ENCODE results near the gene MED12L. TPM values are rescaled to one million over a fixed set of nuclear protein-coding genes. Genes with fewer than 3 reads are reported as not detected.

The MED12L gene
- total and polyA plus RNA-seq, 9 donors = 2.6 to 11.7 (median 6.8) TPM

- Histone ChIP-seq H3K4me1 (ENCODE audit: control insufficient read depth, insufficient read depth, low read length) (peaks cover 7% of the 10 kb centered on the region), H3K27ac (ENCODE audit: low read length) (no peak overlapping the region), H3K36me3 (ENCODE audit: control insufficient read depth, insufficient read depth, low read length) (no peaks in the 10 kb centered on the region), H3K27me3 (ENCODE audit: control insufficient read depth, insufficient read depth, low read length) (peaks cover 10% of the 10 kb centered on the region), H3K4me3 (ENCODE audit: low read length) (no peak overlapping the region), H3K9me3 (replicated peaks; ENCODE audit: control insufficient read depth, low read depth, low read length) (no peaks in the 10 kb centered on the region)
- 24% methylated on average over 2 of the region's 3 CpGs for WGBS (ENCODE audit: insufficient coverage)
- DNase-seq = peak; percentile 46
Measured at GRCh38 chr3:151459358-151459757, 373.9 kb downstream of the MED12L start.

GRCh38 chr3:151460228-151460627, 374.8 kb downstream of the MED12L start:
- Histone ChIP-seq H3K4me1 (ENCODE audit: control insufficient read depth, insufficient read depth, low read length) (peaks cover 7% of the 10 kb centered on the region), H3K27me3 (ENCODE audit: control insufficient read depth, insufficient read depth, low read length) (peaks cover 10% of the 10 kb centered on the region), H3K27ac (ENCODE audit: low read length) (no peak overlapping the region), H3K36me3 (ENCODE audit: control insufficient read depth, insufficient read depth, low read length) (no peaks in the 10 kb centered on the region), H3K9me3 (replicated peaks; ENCODE audit: control insufficient read depth, low read depth, low read length) (no peaks in the 10 kb centered on the region), H3K4me3 (ENCODE audit: low read length) (peak overlapping the region; percentile 46)
- peak; percentile 74 for DNase-seq
- WGBS (ENCODE audit: insufficient coverage) = no CpG with 5 or more reads among the region's 2 CpGs

GRCh38 chr3:151460774-151461450, 375.4 kb downstream of the MED12L start, which contains the start of gene IGSF10:
Gene IGSF10 (minus strand): TSS chr3:151461061. CDS start chr3:151458709, 2,352 bp downstream.
- peak; percentile 41 for DNase-seq
- Histone ChIP-seq H3K36me3 (ENCODE audit: control insufficient read depth, insufficient read depth, low read length) (no peaks in the 10 kb centered on the region), H3K9me3 (replicated peaks; ENCODE audit: control insufficient read depth, low read depth, low read length) (no peaks in the 10 kb centered on the region), H3K4me1 (ENCODE audit: control insufficient read depth, insufficient read depth, low read length) (peaks cover 7% of the 10 kb centered on the region), H3K27me3 (ENCODE audit: control insufficient read depth, insufficient read depth, low read length) (peaks cover 10% of the 10 kb centered on the region), H3K4me3 (ENCODE audit: low read length) (peak within 1 kb of the TSS; percentile 46), H3K27ac (ENCODE audit: low read length) (no peak within 1 kb of the TSS)
- WGBS (ENCODE audit: insufficient coverage) = 6% methylated on average over 32 of the region's 40 CpGs

- WGBS (ENCODE audit: insufficient coverage) = 85% methylated on average over 4 of the region's 6 CpGs
- no peaks in the 10 kb centered on the region for H3K36me3 ChIP-seq (ENCODE audit: control insufficient read depth, insufficient read depth, low read length)
- H3K9me3 ChIP-seq (replicated peaks; ENCODE audit: control insufficient read depth, low read depth, low read length) = no peaks in the 10 kb centered on the region
- peaks cover 7% of the 10 kb centered on the region for H3K4me1 ChIP-seq (ENCODE audit: control insufficient read depth, insufficient read depth, low read length)
- no peak for DNase-seq
- no peak overlapping the region for H3K4me3 ChIP-seq (ENCODE audit: low read length)
- H3K27me3 ChIP-seq (ENCODE audit: control insufficient read depth, insufficient read depth, low read length) = peaks cover 10% of the 10 kb centered on the region
- H3K27ac ChIP-seq (ENCODE audit: low read length) = no peak overlapping the region
Measured at GRCh38 chr3:151462278-151462780, 376.9 kb downstream of the MED12L start.

GRCh38 chr3:151462991-151463390, 377.5 kb downstream of the MED12L start:
- no peaks in the 10 kb centered on the region for H3K9me3 ChIP-seq (replicated peaks; ENCODE audit: control insufficient read depth, low read depth, low read length)
- no peak overlapping the region for H3K4me3 ChIP-seq (ENCODE audit: low read length)
- peaks cover 7% of the 10 kb centered on the region for H3K4me1 ChIP-seq (ENCODE audit: control insufficient read depth, insufficient read depth, low read length)
- WGBS (ENCODE audit: insufficient coverage) = no CpG with 5 or more reads among the region's 1 CpG
- no peaks in the 10 kb centered on the region for H3K36me3 ChIP-seq (ENCODE audit: control insufficient read depth, insufficient read depth, low read length)
- peaks cover 10% of the 10 kb centered on the region for H3K27me3 ChIP-seq (ENCODE audit: control insufficient read depth, insufficient read depth, low read length)
- no peak overlapping the region for H3K27ac ChIP-seq (ENCODE audit: low read length)
- no peak for DNase-seq

- no peak for DNase-seq
- no peaks in the 10 kb centered on the region for H3K9me3 ChIP-seq (replicated peaks; ENCODE audit: control insufficient read depth, low read depth, low read length)
- H3K4me3 ChIP-seq (ENCODE audit: low read length) = no peak overlapping the region
- H3K27ac ChIP-seq (ENCODE audit: low read length) = no peak overlapping the region
- H3K4me1 ChIP-seq (ENCODE audit: control insufficient read depth, insufficient read depth, low read length) = no peaks in the 10 kb centered on the region
- no peaks in the 10 kb centered on the region for H3K36me3 ChIP-seq (ENCODE audit: control insufficient read depth, insufficient read depth, low read length)
- H3K27me3 ChIP-seq (ENCODE audit: control insufficient read depth, insufficient read depth, low read length) = no peaks in the 10 kb centered on the region
- WGBS (ENCODE audit: insufficient coverage) = no CpG with 5 or more reads among the region's 1 CpG
Measured at GRCh38 chr3:151467069-151467468, 381.6 kb downstream of the MED12L start.

GRCh38 chr3:151468284-151468917, 382.9 kb downstream of the MED12L start:
- WGBS (ENCODE audit: insufficient coverage) = no CpG with 5 or more reads among the region's 9 CpGs

GRCh38 chr3:151476344-151477018, 391.0 kb downstream of the MED12L start:
- no peaks in the 10 kb centered on the region for H3K27me3 ChIP-seq (ENCODE audit: control insufficient read depth, insufficient read depth, low read length)

More at GRCh38 chr3:151468284-151468917, 382.9 kb downstream of the MED12L start:
- Histone ChIP-seq H3K9me3 (replicated peaks; ENCODE audit: control insufficient read depth, low read depth, low read length) (no peaks in the 10 kb centered on the region), H3K36me3 (ENCODE audit: control insufficient read depth, insufficient read depth, low read length) (no peaks in the 10 kb centered on the region), H3K27me3 (ENCODE audit: control insufficient read depth, insufficient read depth, low read length) (no peaks in the 10 kb centered on the region), H3K4me3 (ENCODE audit: low read length) (no peak overlapping the region), H3K27ac (ENCODE audit: low read length) (no peak overlapping the region), H3K4me1 (ENCODE audit: control insufficient read depth, insufficient read depth, low read length) (no peaks in the 10 kb centered on the region)
- peak; percentile 43 for DNase-seq

GRCh38 chr3:151477591-151478334, 392.3 kb downstream of the MED12L start:
- no peak overlapping the region for H3K4me3 ChIP-seq (ENCODE audit: low read length)
- no peaks in the 10 kb centered on the region for H3K36me3 ChIP-seq (ENCODE audit: control insufficient read depth, insufficient read depth, low read length)
- no peaks in the 10 kb centered on the region for H3K27me3 ChIP-seq (ENCODE audit: control insufficient read depth, insufficient read depth, low read length)
- WGBS (ENCODE audit: insufficient coverage) = no CpG with 5 or more reads among the region's 2 CpGs
- peaks cover 2% of the 10 kb centered on the region for H3K4me1 ChIP-seq (ENCODE audit: control insufficient read depth, insufficient read depth, low read length)
- H3K27ac ChIP-seq (ENCODE audit: low read length) = no peak overlapping the region
- no peaks in the 10 kb centered on the region for H3K9me3 ChIP-seq (replicated peaks; ENCODE audit: control insufficient read depth, low read depth, low read length)
- DNase-seq = peak; percentile 27

More at GRCh38 chr3:151476344-151477018, 391.0 kb downstream of the MED12L start:
- H3K4me1 ChIP-seq (ENCODE audit: control insufficient read depth, insufficient read depth, low read length) = peaks cover 2% of the 10 kb centered on the region
- WGBS (ENCODE audit: insufficient coverage) = 90% methylated on average over 2 of the region's 7 CpGs
- no peak for DNase-seq
- no peak overlapping the region for H3K4me3 ChIP-seq (ENCODE audit: low read length)
- H3K36me3 ChIP-seq (ENCODE audit: control insufficient read depth, insufficient read depth, low read length) = no peaks in the 10 kb centered on the region
- H3K27ac ChIP-seq (ENCODE audit: low read length) = no peak overlapping the region
- H3K9me3 ChIP-seq (replicated peaks; ENCODE audit: control insufficient read depth, low read depth, low read length) = no peaks in the 10 kb centered on the region

Data from muscle of leg (tissue), 11 donors.